ENCODE measurements around the gene C13orf46. TPM values are rescaled to one million over a fixed set of nuclear protein-coding genes. Genes with fewer than 3 reads are reported as not detected.
"Not testable (repeated sequence)": the region's sequence is repeated elsewhere in the genome, so short reads cannot be mapped to it uniquely, and the experiment has no call there.

Gene C13orf46
- polyA plus RNA-seq, 1 experiment, result 0.65 TPM

DNA sequence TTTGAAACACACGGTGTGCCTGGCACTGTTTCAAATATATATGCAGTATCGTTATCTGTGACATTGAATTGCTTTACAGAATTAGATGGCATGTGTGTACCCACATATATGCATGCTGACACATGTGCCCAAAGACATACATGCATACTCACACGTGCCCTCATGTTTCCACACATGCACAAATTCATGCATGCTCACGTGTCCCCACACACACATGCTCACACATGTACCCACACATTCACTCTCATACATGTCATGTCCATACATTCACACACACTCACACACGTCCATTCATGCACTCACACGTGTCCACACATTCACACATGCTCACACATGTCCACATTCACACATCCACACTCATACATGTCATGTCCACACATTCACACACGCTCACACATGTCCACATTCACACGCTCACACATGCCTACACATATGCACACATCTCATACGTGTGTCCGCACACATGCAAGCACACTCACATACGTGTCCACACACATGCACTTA is 17.9 kb upstream of the C13orf46 start:
- no peak for DNase-seq (ENCODE audit: low read depth)
- H3K4me3 ChIP-seq (ENCODE audit: low read depth, low read length), result no peak overlapping the region
- TF ChIP-seq, protein P1, sequence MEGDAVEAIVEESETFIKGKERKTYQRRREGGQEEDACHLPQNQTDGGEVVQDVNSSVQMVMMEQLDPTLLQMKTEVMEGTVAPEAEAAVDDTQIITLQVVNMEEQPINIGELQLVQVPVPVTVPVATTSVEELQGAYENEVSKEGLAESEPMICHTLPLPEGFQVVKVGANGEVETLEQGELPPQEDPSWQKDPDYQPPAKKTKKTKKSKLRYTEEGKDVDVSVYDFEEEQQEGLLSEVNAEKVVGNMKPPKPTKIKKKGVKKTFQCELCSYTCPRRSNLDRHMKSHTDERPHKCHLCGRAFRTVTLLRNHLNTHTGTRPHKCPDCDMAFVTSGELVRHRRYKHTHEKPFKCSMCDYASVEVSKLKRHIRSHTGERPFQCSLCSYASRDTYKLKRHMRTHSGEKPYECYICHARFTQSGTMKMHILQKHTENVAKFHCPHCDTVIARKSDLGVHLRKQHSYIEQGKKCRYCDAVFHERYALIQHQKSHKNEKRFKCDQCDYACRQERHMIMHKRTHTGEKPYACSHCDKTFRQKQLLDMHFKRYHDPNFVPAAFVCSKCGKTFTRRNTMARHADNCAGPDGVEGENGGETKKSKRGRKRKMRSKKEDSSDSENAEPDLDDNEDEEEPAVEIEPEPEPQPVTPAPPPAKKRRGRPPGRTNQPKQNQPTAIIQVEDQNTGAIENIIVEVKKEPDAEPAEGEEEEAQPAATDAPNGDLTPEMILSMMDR (IDR thresholded peaks at IDR 0.05; ENCODE audit: insufficient read depth, low read depth, low read length), result no peak
- POLR2A ChIA-PET, result no interaction called here
- CTCF ChIA-PET, result no interaction called here
- no peaks in the 10 kb centered on the region for H3K27me3 ChIP-seq (ENCODE audit: control insufficient read depth, insufficient read depth, low read length)
- peaks cover 37% of the 10 kb centered on the region for H3K36me3 ChIP-seq (ENCODE audit: control insufficient read depth, insufficient read depth, low read length)

DNA sequence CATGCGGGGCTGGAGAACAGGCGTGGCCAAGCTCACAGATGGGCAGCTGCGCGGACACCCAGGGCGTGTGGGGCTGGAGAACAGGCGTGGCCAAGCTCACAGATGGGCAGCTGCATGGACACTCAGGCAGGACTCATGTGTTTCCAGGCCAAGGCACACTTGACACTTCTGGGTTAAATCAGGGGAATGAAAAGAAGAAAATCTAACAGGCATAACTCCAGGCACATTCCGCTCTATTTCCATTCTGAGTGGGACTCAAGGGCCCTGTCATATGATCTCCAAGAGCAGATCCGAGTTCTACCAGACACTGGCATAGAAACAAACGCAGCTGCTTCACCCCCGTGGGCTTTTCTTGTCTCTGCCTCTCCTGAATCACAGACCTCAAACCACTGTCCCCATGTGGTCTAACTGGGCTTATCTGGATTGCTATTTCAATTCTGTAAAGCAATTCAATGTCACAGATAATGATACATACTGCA is 17.4 kb upstream of the C13orf46 start:
- H3K27me3 ChIP-seq (ENCODE audit: control insufficient read depth, insufficient read depth, low read length), result no peaks in the 10 kb centered on the region
- H3K4me3 ChIP-seq (ENCODE audit: low read depth, low read length), result no peak overlapping the region
- ChIA-PET CTCF (no interaction called here), POLR2A (no interaction called here)
- TF ChIP-seq, protein P1 (IDR thresholded peaks at IDR 0.05; ENCODE audit: insufficient read depth, low read depth, low read length), result no peak
- peaks cover 32% of the 10 kb centered on the region for H3K36me3 ChIP-seq (ENCODE audit: control insufficient read depth, insufficient read depth, low read length)
- DNase-seq (ENCODE audit: low read depth), result no peak

GRCh38 chr13:113990321-113990837 is 16.5 kb upstream of the C13orf46 start:
- H3K36me3 ChIP-seq (ENCODE audit: control insufficient read depth, insufficient read depth, low read length), result peaks cover 29% of the 10 kb centered on the region
- no peaks in the 10 kb centered on the region for H3K27me3 ChIP-seq (ENCODE audit: control insufficient read depth, insufficient read depth, low read length)
- no peak for DNase-seq (ENCODE audit: low read depth)
- no peak overlapping the region for H3K4me3 ChIP-seq (ENCODE audit: low read depth, low read length)
- TF ChIP-seq, protein P1 (IDR thresholded peaks at IDR 0.05; ENCODE audit: insufficient read depth, low read depth, low read length), result no peak
- CTCF ChIA-PET, result no interaction called here
- POLR2A ChIA-PET, result no interaction called here

GRCh38 chr13:113989585-113990300 is 15.9 kb upstream of the C13orf46 start:
- peaks cover 25% of the 10 kb centered on the region for H3K36me3 ChIP-seq (ENCODE audit: control insufficient read depth, insufficient read depth, low read length)
- no peaks in the 10 kb centered on the region for H3K27me3 ChIP-seq (ENCODE audit: control insufficient read depth, insufficient read depth, low read length)
- TF ChIP-seq, protein P1 (IDR thresholded peaks at IDR 0.05; ENCODE audit: insufficient read depth, low read depth, low read length), result no peak
- no peak overlapping the region for H3K4me3 ChIP-seq (ENCODE audit: low read depth, low read length)
- CTCF ChIA-PET, result no interaction called here
- POLR2A ChIA-PET, result no interaction called here
- no peak for DNase-seq (ENCODE audit: low read depth)

DNA sequence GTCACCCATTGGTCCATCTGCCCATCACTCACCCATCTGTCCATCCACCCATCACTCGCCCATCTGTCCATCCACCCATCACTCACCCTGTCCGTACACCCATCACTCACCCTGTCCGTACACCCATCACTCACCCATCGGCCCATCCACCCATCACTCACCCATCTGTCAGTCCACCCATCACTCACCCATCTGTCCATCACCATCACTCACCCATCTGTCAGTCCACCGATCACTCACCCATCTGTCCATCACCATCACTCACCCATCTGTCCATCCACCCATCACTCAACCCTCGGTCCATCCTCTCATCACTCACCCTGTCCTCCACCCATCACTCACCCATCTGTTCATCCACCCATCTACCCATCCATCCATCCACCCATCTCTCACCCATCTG is 15.0 kb upstream of the C13orf46 start:
- peaks cover 21% of the 10 kb centered on the region for H3K36me3 ChIP-seq (ENCODE audit: control insufficient read depth, insufficient read depth, low read length)
- POLR2A ChIA-PET; H3K27me3 ChIP-seq (ENCODE audit: control insufficient read depth, insufficient read depth, low read length); H3K4me3 ChIP-seq (ENCODE audit: low read depth, low read length); CTCF ChIA-PET; DNase-seq (ENCODE audit: low read depth): not testable (repeated sequence)
